Measurements from ENCODE around the gene EIF5B.
A peak's percentile ranks its signal among the peaks of the same experiment; 100 is the strongest.
"Not testable (repeated sequence)": the region's sequence is repeated elsewhere in the genome, so short reads cannot be mapped to it uniquely, and the experiment has no call there.

EIF5B gene

GRCh38 chr2:99337113-99338028 lies at the start of gene EIF5B:
Gene EIF5B (plus strand): TSS chr2:99337389. CDS start chr2:99337555, 166 bp downstream.
- Histone ChIP-seq H4K20me1 (ENCODE audit: insufficient read depth, low read length) (0 out of 2 replicates have a peak, but pooled peaks cover 4% of the 10 kb centered on the region), H3K27ac (ENCODE audit: low read depth, low read length, poor library complexity, severe bottlenecking) (peak within 1 kb of the TSS; percentile 93), H2AFZ (ENCODE audit: low read length) (0 out of 2 replicates have a peak within 1 kb of the TSS, but pooled peaks have one; percentile 61), H3K9me2 (ENCODE audit: low read depth, low read length) (no peaks in the 10 kb centered on the region), H3K79me2 (ENCODE audit: insufficient read depth, low read length) (peaks cover 70% of the 10 kb centered on the region), H3K4me2 (ENCODE audit: low read length) (peak within 1 kb of the TSS; percentile 97), H3K36me3 (ENCODE audit: insufficient read depth, low read length) (peaks cover 10% of the 10 kb centered on the region), H3F3A (ENCODE audit: insufficient read depth, low read length) (peaks cover 5% of the 10 kb centered on the region; the same call in 1 of the 2 replicates), H3K4me3 (ENCODE audit: low read depth, low read length, poor library complexity, severe bottlenecking) (peak within 1 kb of the TSS; percentile 77), H3K9me3 (ENCODE audit: low read length) (no peaks in the 10 kb centered on the region), H3K4me1 (ENCODE audit: insufficient read depth, low read length, severe bottlenecking) (peaks cover 45% of the 10 kb centered on the region), H3K27me3 (ENCODE audit: insufficient read depth, low read length) (no peaks in the 10 kb centered on the region), H3K9ac (ENCODE audit: low read length) (peak within 1 kb of the TSS; percentile 79)
- peak; percentile 85 for TF ChIP-seq CTCF (IDR thresholded peaks at IDR 0.05; ENCODE audit: low read length)
- no peak for TF ChIP-seq EZH2 (IDR thresholded peaks at IDR 0.05; ENCODE audit: borderline replicate concordance, low read length)

GRCh38 chr2:99297994-99298393 lies 39.2 kb upstream of the EIF5B start:
- no peaks in the 10 kb centered on the region for H3K9me3 ChIP-seq (ENCODE audit: low read length)
- no peak overlapping the region for H3K27ac ChIP-seq (ENCODE audit: low read depth, low read length, poor library complexity, severe bottlenecking)
- no peaks in the 10 kb centered on the region for H3K4me1 ChIP-seq (ENCODE audit: insufficient read depth, low read length, severe bottlenecking)
- H3K9ac ChIP-seq (ENCODE audit: low read length) = no peak overlapping the region
- H4K20me1 ChIP-seq (ENCODE audit: insufficient read depth, low read length) = no peaks in the 10 kb centered on the region
- H3K36me3 ChIP-seq (ENCODE audit: insufficient read depth, low read length) = no peaks in the 10 kb centered on the region
- H3K9me2 ChIP-seq (ENCODE audit: low read depth, low read length) = no peaks in the 10 kb centered on the region
- TF ChIP-seq EZH2 (IDR thresholded peaks at IDR 0.05; ENCODE audit: borderline replicate concordance, low read length) = no peak
- TF ChIP-seq CTCF (IDR thresholded peaks at IDR 0.05; ENCODE audit: low read length) = no peak
- H2AFZ ChIP-seq (ENCODE audit: low read length) = no peak overlapping the region
- no peak overlapping the region for H3K4me2 ChIP-seq (ENCODE audit: low read length)
- H3K4me3 ChIP-seq (ENCODE audit: low read depth, low read length, poor library complexity, severe bottlenecking) = no peak overlapping the region
- no peaks in the 10 kb centered on the region for H3F3A ChIP-seq (ENCODE audit: insufficient read depth, low read length)
- no peaks in the 10 kb centered on the region for H3K27me3 ChIP-seq (ENCODE audit: insufficient read depth, low read length)
- H3K79me2 ChIP-seq (ENCODE audit: insufficient read depth, low read length) = no peaks in the 10 kb centered on the region

GRCh38 chr2:99299580-99299979 lies 37.6 kb upstream of the EIF5B start:
- no peaks in the 10 kb centered on the region for H3K9me2 ChIP-seq (ENCODE audit: low read depth, low read length)
- H3K4me2 ChIP-seq (ENCODE audit: low read length) = no peak overlapping the region
- H3K9me3 ChIP-seq (ENCODE audit: low read length) = no peaks in the 10 kb centered on the region
- no peaks in the 10 kb centered on the region for H3K79me2 ChIP-seq (ENCODE audit: insufficient read depth, low read length)
- no peak overlapping the region for H3K4me3 ChIP-seq (ENCODE audit: low read depth, low read length, poor library complexity, severe bottlenecking)
- H3K4me1 ChIP-seq (ENCODE audit: insufficient read depth, low read length, severe bottlenecking) = no peaks in the 10 kb centered on the region
- H3K36me3 ChIP-seq (ENCODE audit: insufficient read depth, low read length) = no peaks in the 10 kb centered on the region; the same call in 1 of the 2 replicates
- no peaks in the 10 kb centered on the region for H3F3A ChIP-seq (ENCODE audit: insufficient read depth, low read length)
- no peak overlapping the region for H3K9ac ChIP-seq (ENCODE audit: low read length)
- TF ChIP-seq EZH2 (IDR thresholded peaks at IDR 0.05; ENCODE audit: borderline replicate concordance, low read length) (no peak), CTCF (IDR thresholded peaks at IDR 0.05; ENCODE audit: low read length) (no peak)
- H2AFZ ChIP-seq (ENCODE audit: low read length) = no peak overlapping the region
- no peaks in the 10 kb centered on the region for H3K27me3 ChIP-seq (ENCODE audit: insufficient read depth, low read length)
- H3K27ac ChIP-seq (ENCODE audit: low read depth, low read length, poor library complexity, severe bottlenecking) = no peak overlapping the region
- no peaks in the 10 kb centered on the region for H4K20me1 ChIP-seq (ENCODE audit: insufficient read depth, low read length)

- not testable (repeated sequence) for H3K4me1 ChIP-seq (ENCODE audit: insufficient read depth, low read length, severe bottlenecking); H3F3A ChIP-seq (ENCODE audit: insufficient read depth, low read length); H2AFZ ChIP-seq (ENCODE audit: low read length); H3K79me2 ChIP-seq (ENCODE audit: insufficient read depth, low read length); H3K36me3 ChIP-seq (ENCODE audit: insufficient read depth, low read length); H3K4me3 ChIP-seq (ENCODE audit: low read depth, low read length, poor library complexity, severe bottlenecking); H3K9me3 ChIP-seq (ENCODE audit: low read length); H3K27me3 ChIP-seq (ENCODE audit: insufficient read depth, low read length); H4K20me1 ChIP-seq (ENCODE audit: insufficient read depth, low read length); H3K27ac ChIP-seq (ENCODE audit: low read depth, low read length, poor library complexity, severe bottlenecking); H3K9ac ChIP-seq (ENCODE audit: low read length); H3K9me2 ChIP-seq (ENCODE audit: low read depth, low read length); H3K4me2 ChIP-seq (ENCODE audit: low read length)
Measured at GRCh38 chr2:99301097-99301496, 36.1 kb upstream of the EIF5B start, which contains the start of gene LYG1. Gene LYG1 (minus strand): TSS chr2:99301197. CDS start chr2:99295670, 5,527 bp downstream.
